ENCODE measurements around the gene CLIC1.
A peak's percentile ranks its signal among the peaks of the same experiment; 100 is the strongest.

Gene CLIC1

DNA sequence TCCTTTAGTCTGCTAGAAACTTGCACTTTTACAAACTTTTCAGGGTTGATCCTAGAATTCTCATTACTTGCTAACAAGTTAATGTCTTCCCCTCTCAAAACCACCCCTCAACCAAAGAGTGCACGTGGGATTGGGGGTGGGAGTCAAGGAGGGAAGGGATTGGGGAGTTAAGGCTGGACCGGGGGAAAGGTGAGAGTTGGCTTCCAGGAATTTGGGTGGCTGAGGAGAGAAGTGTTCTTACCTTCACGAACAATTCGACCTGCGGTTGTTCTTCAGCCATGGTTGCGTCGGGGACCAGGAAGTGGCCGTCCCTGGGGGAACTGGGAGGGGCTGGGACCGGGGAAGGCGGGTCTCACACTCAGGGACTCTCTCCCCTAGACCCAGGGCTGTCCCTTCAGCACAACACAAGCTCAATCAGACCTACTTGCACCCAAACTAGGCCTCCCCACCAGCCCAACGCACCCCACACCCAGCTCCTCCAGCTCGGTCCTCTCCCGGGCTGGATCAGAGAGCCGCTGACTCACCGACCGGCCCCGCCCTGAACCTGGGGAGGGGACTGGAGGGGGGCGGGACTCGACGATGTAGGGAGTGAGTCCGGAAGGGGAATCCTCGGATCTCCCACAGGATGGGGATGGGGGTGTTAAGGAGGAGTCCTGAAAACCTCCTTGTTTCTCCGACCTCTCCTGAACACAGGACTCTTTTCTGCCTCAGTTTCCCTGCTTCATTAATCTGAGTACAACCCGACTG is at the start of gene CLIC1:
Gene CLIC1, minus strand, starts transcription at position 510 of the 747 bp plus-strand sequence. Its CDS starts 230 bp downstream, at position 280.
- DNase-seq (ENCODE audit: low read depth), result peak; percentile 66

DNA sequence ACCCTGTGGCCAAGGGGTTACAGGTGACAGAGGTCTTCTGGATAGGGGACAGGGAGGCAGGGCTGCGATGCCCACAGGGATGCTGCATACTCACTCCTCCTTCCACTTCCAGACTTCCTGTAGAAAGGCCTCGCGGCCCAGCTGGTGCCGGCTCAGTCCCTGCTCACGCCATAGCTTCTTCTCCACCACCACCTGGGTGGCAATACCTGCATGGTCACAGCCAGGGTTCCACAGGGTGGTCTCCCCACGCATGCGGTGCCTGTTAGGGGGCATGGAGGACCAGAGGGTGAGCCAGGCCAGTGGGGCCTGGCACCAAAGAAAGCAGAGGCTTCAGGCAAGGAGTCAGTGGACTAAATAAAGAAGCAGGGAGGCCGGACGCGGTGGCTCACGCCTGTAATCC is 49.1 kb upstream of the CLIC1 start:
- no peak for DNase-seq (ENCODE audit: low read depth)

DNA sequence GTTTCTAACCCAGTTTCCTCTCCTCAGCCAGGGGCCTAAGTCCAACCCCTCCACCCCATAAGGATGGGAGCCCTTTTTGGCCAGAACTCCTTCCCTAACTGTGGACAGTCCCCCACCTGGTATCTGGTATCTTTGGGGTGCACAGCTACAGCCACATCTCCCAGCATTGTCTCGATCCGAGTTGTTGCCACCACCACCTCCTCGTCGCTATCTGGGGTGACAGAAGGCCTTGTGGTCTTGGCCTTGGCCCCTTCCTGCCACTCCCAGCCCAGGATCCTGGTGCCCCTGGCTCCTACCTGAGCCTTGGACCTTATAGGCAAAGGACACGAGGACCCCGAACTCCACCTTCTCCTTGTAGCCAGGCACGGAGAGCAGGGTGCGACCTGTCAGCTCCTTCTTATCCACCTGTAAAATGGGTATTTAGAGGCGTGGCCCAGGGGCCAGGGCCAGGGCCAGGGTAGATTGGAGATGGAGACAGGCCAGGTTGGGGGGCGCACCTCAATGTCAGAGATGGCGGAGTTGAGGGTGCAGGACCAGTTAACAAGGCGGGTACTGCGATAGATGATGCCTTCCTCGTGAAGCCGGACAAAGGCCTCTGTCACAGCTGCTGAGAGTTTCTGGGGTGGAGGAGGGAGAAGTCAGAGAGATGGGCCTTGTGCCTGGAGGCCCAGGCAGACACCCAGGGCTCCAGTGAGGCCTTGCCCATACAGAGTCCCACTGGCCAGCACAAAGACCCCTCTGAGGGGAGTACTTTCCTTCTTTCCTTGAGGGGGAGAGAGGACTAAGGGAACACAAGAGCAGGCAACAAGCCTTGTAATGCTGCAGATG is 48.0 kb upstream of the CLIC1 start:
- DNase-seq (ENCODE audit: low read depth), result no peak

DNA sequence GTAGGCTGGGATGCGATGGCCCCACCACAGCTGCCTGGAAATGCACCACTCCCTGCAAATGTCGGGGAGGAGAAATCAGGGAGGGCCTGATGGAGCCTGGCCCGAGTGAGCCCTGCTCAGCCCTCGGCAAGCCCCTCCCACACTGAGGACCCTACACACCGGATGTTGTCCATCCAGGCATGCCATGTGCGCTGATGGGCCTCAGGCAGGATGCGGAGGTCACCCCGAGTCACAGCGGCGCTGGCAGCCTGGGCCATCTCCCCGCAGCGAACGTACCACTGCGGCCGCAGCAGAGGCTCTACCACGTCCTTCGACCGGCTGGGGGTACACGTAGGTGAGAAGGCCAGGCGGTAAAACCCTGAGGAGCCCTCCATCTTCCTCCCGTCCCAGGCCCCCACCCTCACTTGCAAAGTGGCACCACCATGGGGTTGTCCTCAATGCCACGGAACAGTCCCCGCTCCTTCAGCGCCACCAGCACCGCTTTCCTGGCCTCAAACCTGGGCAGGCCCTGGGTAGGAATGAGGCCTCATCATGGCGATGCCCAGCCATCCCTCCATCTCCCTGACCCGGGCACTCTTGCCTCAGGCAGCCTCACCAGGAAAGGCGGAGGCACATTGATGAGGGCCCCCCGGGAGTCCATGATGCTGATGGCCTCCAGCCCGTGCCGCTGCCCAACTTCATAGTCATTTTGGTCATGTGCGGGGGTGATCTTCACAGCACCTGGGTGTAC is 46.0 kb upstream of the CLIC1 start:
- no peak for DNase-seq (ENCODE audit: low read depth)

DNA sequence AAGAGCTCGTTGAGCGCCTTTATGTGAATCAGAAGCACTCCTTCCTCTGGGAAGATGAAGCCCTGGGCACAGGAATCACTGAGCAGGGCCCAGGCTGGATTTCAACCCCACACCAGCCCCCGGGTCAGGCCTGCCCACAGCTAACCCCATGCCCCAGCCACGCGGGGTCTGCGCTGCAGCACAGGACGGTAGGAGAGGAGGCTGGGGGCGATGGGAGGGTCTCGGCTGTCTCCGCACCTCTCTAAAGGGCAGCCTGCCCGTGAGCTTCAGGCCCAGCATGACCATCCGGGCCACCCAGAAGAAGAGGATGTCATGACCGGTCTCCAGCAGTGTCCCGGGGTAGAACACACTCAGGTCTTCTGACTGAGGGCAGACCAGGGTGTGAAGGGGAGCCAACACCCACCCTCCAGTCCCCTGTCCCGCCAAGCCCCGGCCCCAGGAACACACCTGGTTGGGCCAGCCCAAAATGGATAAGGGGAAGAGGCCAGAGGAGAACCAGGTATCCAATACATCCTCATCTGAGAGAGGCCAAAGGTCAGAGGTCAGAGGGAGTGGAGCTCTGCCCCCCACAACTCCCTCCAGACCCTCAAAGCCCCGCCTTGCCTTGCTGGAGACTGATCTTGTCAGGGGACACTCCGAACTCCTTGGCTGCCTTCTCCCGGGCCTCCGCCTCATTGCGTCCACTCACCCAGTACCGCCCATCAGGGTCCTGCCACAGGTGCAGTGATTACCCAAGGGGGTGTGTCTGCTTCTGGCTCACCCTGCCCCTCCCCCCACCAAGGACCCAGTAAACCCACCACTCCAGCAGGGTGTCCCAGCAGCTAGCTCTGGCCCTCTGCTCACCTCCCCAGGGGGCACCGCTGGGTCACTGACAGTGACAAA is 45.2 kb upstream of the CLIC1 start:
- no peak for DNase-seq (ENCODE audit: low read depth)

DNA sequence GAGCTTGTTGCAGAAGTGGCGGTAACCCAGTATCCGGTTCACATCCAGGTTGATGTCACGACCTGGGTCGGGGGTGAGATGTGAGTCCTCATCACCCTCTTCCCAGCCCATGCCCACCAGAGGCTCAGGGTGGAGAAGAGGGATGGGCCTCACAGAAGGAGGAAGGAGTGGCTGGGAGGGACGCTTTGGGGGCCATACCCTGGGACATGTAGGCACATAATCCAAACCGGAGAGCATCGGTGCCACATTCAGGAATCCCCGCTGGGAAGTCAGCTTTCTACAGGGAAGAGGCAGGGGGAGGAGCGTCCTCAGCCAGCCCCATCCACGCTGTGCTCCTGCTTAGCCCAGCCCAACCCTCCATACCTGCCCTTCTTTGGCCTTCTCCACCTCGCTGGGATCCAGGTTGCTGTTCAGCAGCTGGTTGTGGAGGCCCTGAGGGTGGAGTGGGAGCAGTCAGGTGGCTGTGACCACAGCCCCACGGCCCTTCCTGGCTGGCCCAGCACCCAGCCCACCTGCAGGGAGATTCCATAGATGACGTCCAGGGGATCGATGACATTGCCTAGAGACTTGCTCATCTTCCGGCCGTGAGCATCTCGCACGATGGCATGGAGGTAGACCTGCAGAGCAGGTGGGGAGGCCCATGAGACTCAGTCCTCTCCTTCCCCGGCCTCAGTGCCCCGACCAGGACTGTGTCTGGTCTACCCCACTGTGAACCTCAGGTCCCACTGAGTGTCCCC is 44.3 kb upstream of the CLIC1 start:
- no peak for DNase-seq (ENCODE audit: low read depth)

DNA sequence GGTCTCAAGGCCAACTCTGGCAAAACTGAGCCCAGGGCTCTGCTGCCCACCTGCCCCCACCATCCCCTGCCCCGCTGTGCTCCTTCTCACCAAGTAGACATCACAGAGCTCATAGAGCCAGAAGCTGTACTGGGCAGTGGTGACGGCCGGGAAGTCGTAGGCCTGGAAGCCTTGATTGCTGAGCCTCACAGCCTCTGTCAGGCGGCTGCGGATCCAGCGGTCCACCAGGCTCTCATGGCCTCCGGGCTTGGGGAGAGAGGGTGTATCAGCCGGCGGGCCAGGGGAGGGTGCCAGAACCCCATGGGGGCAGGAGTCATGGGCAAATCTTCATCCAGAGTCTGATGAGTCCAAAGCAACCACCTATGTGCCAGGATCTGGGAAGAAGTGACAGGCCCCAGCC is 43.6 kb upstream of the CLIC1 start:
- DNase-seq (ENCODE audit: low read depth), result no peak

DNA sequence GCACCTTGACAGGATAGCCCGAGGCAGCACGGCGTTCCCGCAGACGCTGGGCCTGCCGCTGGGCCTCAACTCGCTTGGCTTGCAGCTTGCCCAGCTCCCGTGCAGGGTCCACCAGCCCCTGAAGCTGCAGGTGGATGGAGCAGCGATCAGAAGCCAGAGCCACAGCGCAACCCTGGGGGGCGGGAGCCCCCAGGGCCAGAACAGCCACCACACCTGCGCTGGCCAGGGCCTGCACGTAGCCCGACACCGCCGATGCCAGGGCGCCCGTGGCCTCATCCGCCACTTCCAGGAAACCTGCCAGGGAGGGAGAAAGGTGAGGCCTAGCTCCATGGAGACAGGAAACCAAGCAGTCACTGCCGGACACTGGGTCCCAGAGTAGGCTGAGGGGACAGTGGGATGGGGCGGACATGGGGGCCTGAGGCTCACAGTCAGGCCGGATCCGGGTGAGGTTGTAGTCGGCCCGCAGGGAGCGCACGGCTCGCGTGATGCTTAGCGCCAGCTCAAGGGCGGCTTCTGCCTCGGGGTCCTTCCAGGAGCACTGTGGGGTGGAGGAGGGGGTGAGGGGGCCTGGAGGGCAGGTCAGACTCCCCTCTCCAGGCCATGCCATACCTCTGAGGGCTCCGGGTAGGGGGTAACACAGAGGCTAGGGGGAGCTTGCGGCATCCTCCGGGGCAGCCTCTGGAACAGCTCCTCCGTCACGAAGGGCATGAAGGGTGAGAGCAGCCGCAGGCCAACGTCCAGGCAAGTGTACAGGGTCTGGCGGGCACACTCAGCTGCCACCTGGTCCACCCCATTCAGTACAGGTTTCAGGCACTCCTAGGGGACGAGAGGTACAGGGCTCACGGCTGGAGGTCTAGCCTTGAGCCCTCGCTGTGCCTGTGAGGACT is 42.9 kb upstream of the CLIC1 start:
- DNase-seq (ENCODE audit: low read depth), result no peak

DNA sequence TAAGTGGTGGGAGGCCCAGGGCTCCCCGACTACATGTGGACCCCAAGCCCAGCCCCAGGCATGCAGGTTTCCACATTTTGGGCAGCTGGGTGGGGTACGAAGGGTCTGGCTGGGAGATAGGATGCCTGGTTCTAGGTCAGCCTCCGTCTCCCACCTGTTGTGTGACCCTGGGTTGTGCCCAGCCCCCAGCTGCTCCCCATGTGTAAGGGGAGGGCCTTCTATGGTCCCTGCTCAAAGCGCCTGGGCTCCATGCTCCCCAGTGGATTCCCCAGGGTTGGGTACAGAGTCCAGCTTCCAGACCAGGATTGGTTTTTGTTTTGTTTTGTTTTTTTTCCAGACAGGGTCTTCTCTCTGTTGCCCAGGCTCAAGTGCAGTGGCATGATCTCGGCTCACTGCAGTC is 41.9 kb upstream of the CLIC1 start:
- no peak for DNase-seq (ENCODE audit: low read depth)

DNA sequence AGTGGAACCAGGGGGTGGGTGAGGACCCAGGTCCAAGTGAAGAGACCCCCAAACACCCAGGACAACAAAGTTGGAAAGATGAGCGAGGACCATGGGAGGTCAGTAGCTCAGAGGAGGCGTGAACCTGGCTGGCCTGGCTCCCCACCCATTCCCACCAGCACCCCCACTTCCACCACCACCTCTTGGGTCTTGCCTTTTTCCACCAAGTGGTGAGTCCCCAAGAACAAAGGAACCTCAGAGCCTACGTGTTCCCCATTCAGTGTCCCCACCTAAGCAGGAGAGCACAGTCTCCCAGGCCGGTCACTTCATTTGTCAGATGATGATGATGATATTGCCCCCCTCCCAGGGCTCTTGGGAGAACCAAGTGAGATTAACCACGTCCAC is 41.3 kb upstream of the CLIC1 start:
- DNase-seq (ENCODE audit: low read depth), result no peak

DNA sequence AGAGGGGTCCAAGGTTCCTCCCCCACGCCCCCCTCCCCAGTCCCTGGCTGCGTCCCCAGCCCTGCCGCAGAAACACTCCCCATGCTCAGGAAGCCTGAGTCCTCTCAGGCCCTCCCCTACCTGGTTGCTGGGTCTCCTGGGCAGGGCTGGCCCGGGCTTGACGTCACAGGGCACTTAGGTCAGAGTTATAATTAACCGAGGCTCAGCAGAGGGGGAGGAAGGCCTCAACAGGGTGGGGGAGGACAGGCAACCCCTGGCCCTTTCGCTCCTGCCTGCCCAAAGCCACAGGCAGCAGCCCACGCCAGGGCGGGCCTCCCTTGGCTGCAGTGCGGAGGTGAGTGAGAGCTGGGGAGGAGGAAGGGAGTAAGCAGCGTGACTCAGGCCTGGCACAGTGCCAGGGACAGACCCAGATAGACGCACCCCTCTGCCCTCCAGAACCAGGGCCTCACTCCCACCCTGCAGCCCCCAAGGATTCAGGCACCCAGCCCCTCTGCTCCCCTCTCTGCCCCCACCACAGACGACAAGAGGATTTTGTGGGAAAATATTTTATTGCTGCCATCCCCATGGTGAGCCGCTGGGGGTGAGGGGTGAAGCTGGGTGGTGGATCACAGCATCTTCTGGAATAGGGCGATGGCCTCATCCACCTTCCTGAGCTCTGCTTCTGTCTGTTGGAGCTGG is 40.8 kb upstream of the CLIC1 start, which contains the start of gene VWA7:
Gene VWA7, minus strand, starts transcription at position 340 of the 678 bp plus-strand sequence. CDS start 549 bp downstream, outside the sequence.
- DNase-seq (ENCODE audit: low read depth), result peak; percentile 64

DNA sequence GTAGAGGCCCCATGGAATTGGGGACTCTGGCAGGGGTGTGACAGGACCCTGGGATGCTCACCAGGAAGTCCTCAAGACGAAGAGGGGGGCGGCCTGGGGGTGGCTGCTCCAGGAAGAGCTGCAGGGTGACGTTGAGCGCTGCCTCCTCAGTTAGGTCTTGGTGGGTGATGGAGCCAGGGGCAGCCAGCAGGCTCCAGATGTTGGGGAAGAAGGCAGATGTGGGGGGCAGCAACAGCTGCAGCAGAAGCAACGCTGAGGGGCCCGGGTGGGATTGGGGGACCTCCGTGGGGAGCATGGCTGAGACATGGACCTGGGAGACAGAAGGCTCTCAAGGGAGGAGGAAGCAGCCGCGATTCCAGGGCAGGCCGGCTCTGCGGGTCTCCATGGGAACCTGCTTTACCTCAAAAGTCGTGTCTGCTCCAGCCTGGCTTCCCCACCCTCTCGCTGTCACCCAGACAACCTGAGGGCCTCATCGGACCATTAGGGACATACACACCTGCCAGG is 40.2 kb upstream of the CLIC1 start:
- DNase-seq (ENCODE audit: low read depth), result no peak

DNA sequence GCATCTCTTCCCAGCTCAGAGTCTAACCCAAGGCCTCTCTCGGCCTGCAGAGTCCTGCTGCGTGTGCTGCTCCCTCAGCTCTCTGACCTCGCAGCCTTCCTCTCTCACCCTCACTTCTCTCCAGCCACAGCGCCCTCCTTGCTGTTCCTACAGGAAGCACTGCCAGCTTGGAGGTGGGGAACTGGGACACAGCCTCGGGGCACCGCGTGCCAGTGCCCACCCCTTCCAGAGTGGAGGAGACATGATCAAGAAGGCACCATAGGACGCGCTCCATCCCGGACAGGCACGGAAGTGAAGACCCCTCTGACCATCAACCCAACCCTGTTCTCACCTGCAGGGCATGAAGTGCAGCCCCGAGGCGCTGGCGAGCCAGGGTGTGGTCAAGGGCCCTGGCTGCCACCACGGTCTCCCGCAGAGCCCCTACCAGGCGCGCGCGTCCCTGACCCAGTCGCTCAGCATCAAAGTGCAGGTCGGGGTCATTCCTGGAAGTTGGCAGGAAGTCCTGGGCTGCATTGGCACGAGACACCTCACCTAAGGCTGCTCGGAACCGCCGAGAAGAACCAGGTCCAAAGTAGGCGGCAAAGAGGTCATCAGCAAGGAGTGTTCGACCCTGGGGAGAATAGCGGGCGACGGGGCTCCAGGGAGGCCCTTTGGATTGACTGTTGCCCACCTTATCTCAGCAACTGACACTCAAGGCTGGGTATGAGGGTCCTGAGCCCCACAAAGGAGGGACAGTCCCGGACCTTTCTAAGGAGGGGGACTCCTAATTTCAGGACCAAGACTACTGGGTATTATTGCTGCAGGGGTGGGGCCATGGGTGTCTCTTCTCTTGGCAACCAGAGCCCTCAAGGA is 39.5 kb upstream of the CLIC1 start:
- DNase-seq (ENCODE audit: low read depth), result no peak

DNA sequence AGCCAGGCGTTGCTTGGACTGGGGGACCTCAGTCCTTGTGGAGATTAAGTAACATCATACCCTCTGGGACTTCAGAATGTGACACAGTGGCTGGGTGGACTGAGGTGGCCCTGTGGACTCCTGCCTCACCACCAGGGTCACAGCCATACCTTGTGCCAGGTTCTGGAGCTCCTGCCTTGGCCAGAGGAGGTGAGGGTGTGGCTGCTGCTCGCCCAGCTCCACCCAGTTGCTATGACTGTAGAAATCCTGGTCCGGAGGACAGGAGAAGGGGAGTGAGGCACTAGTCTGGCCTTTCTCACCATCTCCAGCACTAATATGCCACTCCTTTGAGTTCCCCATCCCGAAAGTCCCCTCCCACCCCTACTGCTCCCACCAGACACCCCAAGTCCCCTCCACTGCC is 38.9 kb upstream of the CLIC1 start:
- DNase-seq (ENCODE audit: low read depth), result no peak

DNA sequence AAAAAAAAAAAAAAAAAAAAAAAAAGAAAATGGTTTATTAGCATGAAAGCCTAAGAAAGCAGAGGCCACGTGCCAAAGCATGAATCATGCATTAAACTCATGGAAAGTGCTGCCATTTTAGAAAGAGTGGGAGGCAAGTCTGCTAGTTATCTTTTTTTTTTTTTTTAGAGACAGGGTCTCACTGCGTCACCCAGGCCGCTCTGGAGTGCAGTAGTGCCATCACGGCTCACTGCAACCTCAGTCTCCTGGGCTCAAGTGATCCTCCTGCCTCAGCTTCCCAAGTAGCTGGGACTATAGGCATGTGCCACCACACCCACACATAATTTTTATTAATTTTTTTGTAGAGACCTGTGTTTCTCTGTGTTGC is 35.6 kb upstream of the CLIC1 start:
- DNase-seq (ENCODE audit: low read depth), result no peak

DNA sequence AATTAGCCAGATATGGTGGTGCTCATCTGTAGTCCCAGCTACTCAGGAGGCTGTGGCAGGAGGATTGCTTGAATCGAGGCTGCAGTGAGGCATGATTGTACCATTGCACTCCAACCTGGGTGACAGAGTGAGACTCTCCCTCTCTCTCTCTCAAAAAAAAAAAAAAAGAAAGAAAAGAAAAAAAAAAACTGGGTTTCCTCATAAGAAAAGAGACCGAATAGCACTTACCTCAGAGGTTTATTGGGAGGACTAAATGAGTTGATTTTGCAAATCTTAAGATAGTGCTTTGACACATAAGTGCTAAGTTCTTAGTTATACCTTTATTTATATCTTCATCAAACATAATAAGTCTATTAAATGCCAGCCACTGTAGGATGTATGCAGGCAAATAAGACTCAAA is 34.5 kb upstream of the CLIC1 start:
- no peak for DNase-seq (ENCODE audit: low read depth)

DNA sequence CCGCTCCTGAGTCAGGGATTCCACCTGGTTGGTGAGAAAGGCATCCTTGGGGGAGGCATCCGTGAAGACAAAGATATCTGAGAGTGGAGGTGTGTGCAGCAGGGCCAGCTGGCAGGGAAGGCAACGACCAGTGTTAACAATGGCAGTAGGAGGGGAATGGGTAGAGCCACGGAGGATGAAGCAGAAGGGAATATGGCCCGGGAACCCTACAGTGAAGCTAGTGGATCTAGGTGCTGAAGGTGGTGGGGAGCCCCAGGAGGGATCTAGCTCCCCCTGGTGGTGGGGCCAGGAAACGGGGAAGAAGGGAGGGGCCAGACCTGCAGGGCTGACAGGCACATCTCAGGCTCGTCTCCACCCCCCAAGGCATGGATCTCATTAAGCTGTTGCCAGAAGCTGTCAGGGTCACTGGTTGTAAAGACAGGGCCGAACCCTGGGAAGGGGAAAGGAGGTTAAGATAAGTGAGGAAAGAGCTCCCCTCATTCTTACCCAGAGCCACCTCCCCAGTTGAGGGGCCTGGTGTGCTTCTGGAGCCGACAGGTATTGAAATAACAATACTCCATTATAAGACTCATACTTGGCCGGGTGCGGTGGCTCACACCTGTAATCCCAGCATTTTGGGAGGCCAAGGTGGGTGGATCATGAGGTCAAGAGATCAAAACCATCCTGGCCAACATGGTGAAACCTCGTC is 33.5 kb upstream of the CLIC1 start:
- DNase-seq (ENCODE audit: low read depth), result peak; percentile 61

All from T-helper 22 cell (primary cell).